SW480 (cell line): Measurements from ENCODE around the gene PITPNM3.

Experiments used
- DNase-seq: peaks from one replicate; pipeline ENCODE4 v3.0.0-alpha.2; 2016; ENCODE audit warnings: low spot score

Gene PITPNM3

DNA sequence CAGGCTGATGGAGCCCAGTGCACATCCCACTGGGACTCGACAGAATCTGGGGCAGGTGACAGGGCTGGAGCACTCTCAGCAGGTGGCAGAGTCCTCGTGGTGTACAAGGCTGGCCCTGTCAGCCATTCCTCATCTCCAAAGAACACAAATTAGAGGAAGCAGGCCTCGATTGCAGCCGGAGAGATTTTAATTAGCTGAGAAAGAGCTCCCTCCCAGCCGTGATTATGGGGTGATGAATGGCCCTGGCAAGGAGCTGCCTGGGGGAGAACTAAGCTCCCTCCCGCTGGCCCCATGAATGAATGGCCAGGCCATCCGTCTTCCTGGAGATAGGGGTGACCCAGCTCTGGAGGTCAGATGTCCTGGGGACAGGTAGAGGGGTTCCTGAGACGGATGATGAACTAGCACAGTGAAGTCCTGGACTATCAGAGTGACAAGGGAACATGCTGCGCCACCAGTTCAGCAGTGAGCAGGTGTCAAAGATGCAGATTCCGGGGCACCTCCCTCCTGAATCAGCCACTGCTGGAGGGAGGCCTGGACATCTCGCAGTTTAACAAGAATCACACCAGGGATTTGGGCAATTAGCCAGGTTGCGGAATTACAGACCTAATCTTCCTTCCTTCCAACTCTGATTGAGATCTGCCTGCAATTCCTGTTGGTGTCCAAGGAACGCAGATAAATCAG, 76.6 kb downstream of the PITPNM3 start:
- no peak for DNase-seq

DNA sequence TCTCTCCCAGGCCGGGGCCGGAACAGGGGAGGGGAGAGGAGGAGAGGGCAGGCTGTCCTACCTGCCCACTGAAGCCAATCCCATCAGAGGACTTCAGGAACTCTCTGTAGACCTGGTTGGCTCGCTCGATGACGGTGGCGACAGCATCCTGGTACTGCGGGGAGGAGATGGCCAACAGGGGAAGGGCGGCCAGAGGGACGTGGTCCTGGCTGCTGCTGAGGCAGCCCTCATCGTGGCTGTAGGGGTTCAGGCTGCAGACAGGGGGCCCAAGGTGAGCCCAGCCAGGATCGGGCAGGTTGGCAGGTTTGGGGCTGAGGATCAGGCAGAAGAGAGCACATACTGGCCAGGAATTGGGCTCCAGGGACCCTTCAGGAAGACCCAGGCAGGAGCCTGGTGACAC, 77.9 kb downstream of the PITPNM3 start:
- no peak for DNase-seq

DNA sequence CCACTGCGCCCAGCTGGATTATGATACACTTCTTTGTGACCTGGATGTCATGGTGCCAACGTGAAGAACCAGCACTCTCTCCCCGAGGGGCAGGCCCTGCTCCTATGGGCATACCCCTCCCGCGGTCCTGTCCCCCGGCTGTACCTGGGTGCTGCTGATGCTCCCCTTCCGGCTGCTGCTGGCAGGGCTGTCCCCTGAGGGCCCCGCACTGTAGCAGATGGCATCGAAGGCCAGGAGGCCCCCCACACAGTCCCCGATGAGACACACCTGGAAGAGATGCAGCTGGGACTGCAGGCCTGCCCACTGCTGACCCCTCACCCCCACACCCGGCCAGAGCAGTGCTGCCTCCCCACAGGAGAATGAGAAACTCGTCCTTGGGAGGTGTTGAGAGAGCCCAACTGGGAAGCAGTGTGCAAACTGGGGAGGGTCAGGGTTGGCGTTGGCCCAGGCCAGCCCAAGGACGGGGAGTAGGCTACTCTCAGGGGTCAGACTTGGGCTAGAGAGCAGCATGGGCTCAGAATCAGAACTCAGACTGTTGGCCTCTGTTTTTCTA, 78.4 kb downstream of the PITPNM3 start:
- no peak for DNase-seq

DNA sequence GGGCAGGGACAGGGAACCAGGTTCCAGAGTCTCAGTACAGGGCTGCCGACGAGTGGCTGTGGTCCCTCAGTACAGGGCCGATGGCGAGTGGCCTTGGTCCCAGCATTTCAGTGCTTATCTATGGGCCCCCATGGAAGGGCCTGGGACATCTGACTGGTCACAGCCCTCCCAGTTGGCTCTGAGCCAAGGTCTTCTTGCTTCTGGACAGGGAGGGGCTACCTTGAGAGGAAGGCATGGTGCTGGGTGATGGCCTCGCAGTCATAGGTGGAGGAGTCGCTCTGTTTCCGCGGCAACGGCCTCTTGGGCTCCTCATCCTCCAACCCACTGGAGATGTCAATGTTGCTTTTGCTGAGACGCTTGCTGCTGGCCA, 79.6 kb downstream of the PITPNM3 start:
- DNase-seq, result no peak

GRCh38 chr17:6476076-6476809, 80.1 kb downstream of the PITPNM3 start:
- DNase-seq, result no peak

GRCh38 chr17:6475411-6475810, 80.9 kb downstream of the PITPNM3 start:
- DNase-seq, result no peak

DNA sequence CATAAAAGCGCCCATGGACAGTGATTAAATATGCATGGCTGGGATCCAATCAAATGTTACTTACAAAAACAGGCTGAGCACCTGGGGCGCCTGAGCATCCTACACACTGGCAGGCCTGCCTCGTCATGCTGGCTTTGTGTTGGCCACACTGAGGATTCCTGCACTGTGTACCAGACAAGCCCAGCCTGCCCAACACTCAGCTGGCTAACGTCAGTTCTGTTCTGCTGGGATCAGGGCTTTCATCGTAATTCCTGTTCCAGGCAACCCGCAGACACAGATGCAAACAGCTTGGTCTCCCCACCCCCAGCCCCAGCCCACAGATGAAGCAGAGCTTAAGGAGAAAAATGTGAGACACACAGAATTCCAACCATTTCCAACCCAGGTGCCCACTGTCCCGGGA, 81.4 kb downstream of the PITPNM3 start:
- DNase-seq, result no peak

GRCh38 chr17:6474376-6474775, 82.0 kb downstream of the PITPNM3 start:
- DNase-seq, result no peak

GRCh38 chr17:6473128-6473767, 83.1 kb downstream of the PITPNM3 start:
- DNase-seq, result peak; percentile 62

- no peak for DNase-seq
These were observed 83.8 kb downstream of the PITPNM3 start for GRCh38 chr17:6472517-6472916.

- DNase-seq, result peak; percentile 57
These were observed 84.6 kb downstream of the PITPNM3 start for GRCh38 chr17:6471531-6472465.

DNA sequence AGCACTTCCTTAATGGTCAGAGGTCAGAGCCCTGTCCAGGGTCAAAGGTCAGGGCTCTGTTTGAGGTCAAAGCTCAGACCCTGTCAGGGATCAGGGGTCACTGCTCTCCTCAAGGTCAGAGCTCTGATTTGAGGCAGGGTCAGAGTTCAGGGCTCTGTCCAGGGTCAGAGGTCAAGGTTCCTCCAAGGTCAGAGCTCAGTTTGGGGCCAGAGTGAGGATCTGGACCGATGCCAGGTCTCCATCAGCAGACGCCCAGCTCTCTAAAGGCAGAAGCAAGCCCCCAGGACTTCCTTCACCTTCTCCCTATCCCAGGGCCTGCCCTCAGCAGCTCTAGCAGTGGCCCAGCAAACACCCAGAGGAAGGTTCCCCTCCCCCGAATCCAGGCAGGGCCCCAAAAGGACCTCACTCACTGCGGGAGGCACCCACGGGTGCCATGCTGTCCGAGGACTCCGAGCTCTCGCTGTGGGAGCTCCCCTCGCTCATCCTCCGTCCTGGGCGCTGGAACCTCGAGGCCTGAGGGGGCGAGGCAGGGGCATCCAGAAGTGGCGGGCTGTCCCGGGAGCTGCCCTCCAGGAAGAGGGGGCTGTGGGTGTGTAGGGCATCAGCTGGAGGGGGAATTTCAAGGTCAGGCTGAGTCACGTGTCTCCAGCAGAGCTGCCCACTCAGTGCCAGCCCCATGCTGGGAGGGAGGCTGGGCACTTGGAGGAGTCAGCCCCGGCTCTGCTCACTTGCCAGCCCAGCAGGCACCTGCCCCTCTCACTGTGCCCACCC, 85.4 kb downstream of the PITPNM3 start:
- no peak for DNase-seq

- no peak for DNase-seq
These were observed 86.1 kb downstream of the PITPNM3 start for GRCh38 chr17:6470146-6470718.

- no peak for DNase-seq
These were observed 88.1 kb downstream of the PITPNM3 start for GRCh38 chr17:6468051-6468790.

- DNase-seq, result no peak
These were observed 88.8 kb downstream of the PITPNM3 start for GRCh38 chr17:6467567-6467966.

- DNase-seq, result no peak
These were observed 91.0 kb downstream of the PITPNM3 start for GRCh38 chr17:6465206-6466003.

- no peak for DNase-seq
These were observed 91.8 kb downstream of the PITPNM3 start for GRCh38 chr17:6464446-6465041.

- no peak for DNase-seq
These were observed 92.5 kb downstream of the PITPNM3 start for GRCh38 chr17:6463616-6464445.
